Astrocyte (in vitro differentiated cells and primary cell): Measurements from ENCODE around the gene DEPDC7. TPM values are rescaled to one million over a fixed set of nuclear protein-coding genes. Genes with fewer than 3 reads are reported as not detected.

ENCODE experiments used
- DNase-seq: peaks from one replicate; pipeline ENCODE4 v3.0.0-alpha.2; 2010; ENCODE audit warnings: low read depth
- FAIRE-seq: peaks from 2 replicates; lab custom pipeline; 2011; peaks lifted over from hg19 to GRCh38; lab: Jason Lieb, UNC
- H2AFZ ChIP-seq: 2 replicates; pipeline ENCODE4 v1.6.0; 2012; ENCODE audit warnings: low read depth, low read length, inconsistent platforms
- H3K27ac ChIP-seq: 2 replicates; pipeline ENCODE4 v1.5.1; 2011; ENCODE audit warnings: low read depth, low read length, inconsistent platforms
- H3K27me3 ChIP-seq: 2 replicates; pipeline ENCODE4 v1.6.0; 2011; ENCODE audit warnings: low read length, inconsistent platforms; ENCODE audit not compliant: insufficient read depth
- H3K36me3 ChIP-seq: 2 replicates; pipeline ENCODE4 v1.5.1; 2011; ENCODE audit warnings: low read length, inconsistent platforms; ENCODE audit not compliant: insufficient read depth
- H3K4me1 ChIP-seq: 2 replicates; pipeline ENCODE4 v1.5.1; 2011; ENCODE audit warnings: low read length, inconsistent platforms; ENCODE audit not compliant: insufficient read depth
- H3K4me2 ChIP-seq: 2 replicates; pipeline ENCODE4 v1.6.0; 2012; ENCODE audit warnings: low read length, inconsistent platforms
- H3K4me3 ChIP-seq: 2 replicates; pipeline ENCODE4 v1.5.1; 2011; ENCODE audit warnings: low read depth, mild to moderate bottlenecking, low read length, inconsistent platforms; ENCODE audit not compliant: insufficient read depth
- H3K79me2 ChIP-seq: 2 replicates; pipeline ENCODE4 v1.6.0; 2012; ENCODE audit warnings: mild to moderate bottlenecking, low read length, inconsistent platforms; ENCODE audit not compliant: insufficient read depth
- H3K9ac ChIP-seq: 2 replicates; pipeline ENCODE4 v1.6.0; 2012; ENCODE audit warnings: mild to moderate bottlenecking, low read length, inconsistent platforms
- H3K9me3 ChIP-seq: 2 replicates; pipeline ENCODE4 v1.5.1; 2012; ENCODE audit warnings: low read depth, mild to moderate bottlenecking, low read length, inconsistent platforms; ENCODE audit not compliant: insufficient read depth
- H4K20me1 ChIP-seq: 2 replicates; pipeline ENCODE4 v1.6.0; 2012; ENCODE audit warnings: low read length, inconsistent platforms; ENCODE audit not compliant: insufficient read depth
- H3K27ac Mint-ChIP-seq: one replicate; pipeline ENCODE4 v1.8.0; 2021; ENCODE audit warnings: mild to moderate bottlenecking, mixed read lengths; ENCODE audit not compliant: unreplicated experiment
- H3K27me3 Mint-ChIP-seq: one replicate; pipeline ENCODE4 v1.8.0; 2021; ENCODE audit warnings: low read depth, mixed read lengths; ENCODE audit not compliant: unreplicated experiment
- H3K36me3 Mint-ChIP-seq: one replicate; pipeline ENCODE4 v1.8.0; 2021; ENCODE audit warnings: low read depth, mixed read lengths; ENCODE audit not compliant: unreplicated experiment
- H3K4me1 Mint-ChIP-seq: one replicate; pipeline ENCODE4 v1.8.0; 2021; ENCODE audit warnings: low read depth, mixed read lengths; ENCODE audit not compliant: unreplicated experiment
- H3K4me3 Mint-ChIP-seq: one replicate; pipeline ENCODE4 v1.8.0; 2021; ENCODE audit warnings: mild to moderate bottlenecking, moderate library complexity, mixed read lengths; ENCODE audit not compliant: unreplicated experiment
- H3K9me3 Mint-ChIP-seq: one replicate; pipeline ENCODE4 v1.8.0; 2021; ENCODE audit warnings: mild to moderate bottlenecking, mixed read lengths; ENCODE audit not compliant: unreplicated experiment
- CTCF ChIP-seq: IDR thresholded peaks from 2 replicates; pipeline ENCODE4 v1.5.1; 2011; ENCODE audit warnings: low read depth, mild to moderate bottlenecking, inconsistent platforms, low read length, moderate library complexity; ENCODE audit not compliant: insufficient read depth
- EZH2 ChIP-seq: IDR thresholded peaks from 2 replicates; pipeline ENCODE4 v1.6.1; 2012; ENCODE audit warnings: mild to moderate bottlenecking, low read length, inconsistent platforms; ENCODE audit not compliant: insufficient read depth
- total RNA-seq: library from RNA; stranded (reverse); gene quantifications from 2 replicates; pipeline ENCODE4 v1.2.1, GENCODE V29; 2021

The DEPDC7 gene
- total RNA-seq, 1 donor from 2014 or later = 3.7 TPM

DNA sequence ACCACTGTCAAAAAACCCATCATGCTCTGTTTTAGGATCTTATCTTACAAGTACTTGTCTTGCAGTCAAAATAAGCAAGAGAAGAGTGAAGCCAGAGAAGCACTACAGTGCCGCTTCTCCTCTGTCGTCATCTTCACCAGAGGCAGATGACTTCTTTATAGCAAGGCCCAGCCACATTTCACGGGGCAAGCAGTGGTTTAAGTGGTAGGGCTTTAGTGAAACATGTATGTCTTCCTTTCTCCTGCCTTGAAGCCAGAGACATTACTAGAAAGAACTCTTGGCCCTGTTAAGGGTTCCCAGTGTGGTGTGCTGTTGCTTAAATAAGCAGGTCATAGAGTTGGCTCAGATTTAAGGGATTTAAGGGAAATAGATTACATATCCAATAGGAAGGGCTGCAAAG, 42.9 kb upstream of the DEPDC7 start:
- peaks cover 17% of the 10 kb centered on the region for H3K36me3 ChIP-seq
- no peaks in the 10 kb centered on the region for H3K36me3 Mint-ChIP-seq
- H3K27me3 ChIP-seq = no peaks in the 10 kb centered on the region
- no peak for DNase-seq
- H3K9me3 ChIP-seq = no peaks in the 10 kb centered on the region
- H3K9me3 Mint-ChIP-seq = no peaks in the 10 kb centered on the region
- no peak overlapping the region for H2AFZ ChIP-seq
- H3K79me2 ChIP-seq = no peaks in the 10 kb centered on the region
- no peak overlapping the region for H3K27ac Mint-ChIP-seq
- H3K4me3 Mint-ChIP-seq = no peak overlapping the region
- no peak overlapping the region for H3K9ac ChIP-seq
- H4K20me1 ChIP-seq = no peaks in the 10 kb centered on the region
- H3K4me1 Mint-ChIP-seq = no peaks in the 10 kb centered on the region
- H3K27ac ChIP-seq = no peak overlapping the region
- no peak overlapping the region for H3K4me3 ChIP-seq
- H3K4me1 ChIP-seq = no peaks in the 10 kb centered on the region
- H3K27me3 Mint-ChIP-seq = no peaks in the 10 kb centered on the region
- no peak for FAIRE-seq
- no peak overlapping the region for H3K4me2 ChIP-seq
- TF ChIP-seq CTCF (no peak), EZH2 (no peak)

- H3K4me1 Mint-ChIP-seq = peaks cover 7% of the 10 kb centered on the region
- no peak for FAIRE-seq
- no peaks in the 10 kb centered on the region for H3K27me3 Mint-ChIP-seq
- no peak for DNase-seq
- TF ChIP-seq CTCF (no peak), EZH2 (no peak)
- Histone ChIP-seq H3K79me2 (no peaks in the 10 kb centered on the region), H3K27me3 (no peaks in the 10 kb centered on the region), H4K20me1 (no peaks in the 10 kb centered on the region), H3K4me1 (no peaks in the 10 kb centered on the region), H3K27ac (no peak overlapping the region), H3K36me3 (peaks cover 3% of the 10 kb centered on the region), H2AFZ (no peak overlapping the region), H3K4me2 (no peak overlapping the region), H3K4me3 (no peak overlapping the region), H3K9me3 (no peaks in the 10 kb centered on the region), H3K9ac (no peak overlapping the region)
- H3K27ac Mint-ChIP-seq = no peak overlapping the region
- no peaks in the 10 kb centered on the region for H3K36me3 Mint-ChIP-seq
- H3K4me3 Mint-ChIP-seq = no peak overlapping the region
- H3K9me3 Mint-ChIP-seq = peaks cover 1% of the 10 kb centered on the region
These were observed 33.1 kb upstream of the DEPDC7 start for GRCh38 chr11:32982626-32983025.

DNA sequence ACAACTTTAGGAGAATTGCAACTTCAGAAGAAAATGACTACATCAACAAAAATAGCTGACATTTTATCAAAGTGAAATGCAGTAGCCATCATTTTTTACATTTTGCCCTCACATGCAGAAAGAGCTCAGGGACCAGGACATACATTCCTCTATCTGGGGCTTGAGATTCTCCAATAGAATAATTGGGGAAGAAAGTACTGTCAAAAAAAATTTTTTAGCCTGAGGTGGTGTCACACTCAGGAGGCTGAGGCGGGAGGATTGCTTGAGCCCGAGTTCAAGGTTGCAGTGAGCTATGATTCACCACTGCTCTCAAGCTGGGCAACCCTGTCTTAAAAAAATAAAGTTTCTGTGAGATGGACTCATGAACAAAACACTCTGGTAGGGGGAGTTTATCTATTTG, 32.2 kb upstream of the DEPDC7 start:
- H3K27me3 ChIP-seq = no peaks in the 10 kb centered on the region
- Mint-ChIP-seq H3K4me3 (no peak overlapping the region), H3K9me3 (peaks cover 5% of the 10 kb centered on the region), H3K36me3 (peaks cover 3% of the 10 kb centered on the region), H3K4me1 (peaks cover 7% of the 10 kb centered on the region), H3K27me3 (no peaks in the 10 kb centered on the region), H3K27ac (no peak overlapping the region)
- no peak overlapping the region for H2AFZ ChIP-seq
- no peak overlapping the region for H3K9ac ChIP-seq
- DNase-seq (no peak), FAIRE-seq (no peak)
- no peaks in the 10 kb centered on the region for H3K4me1 ChIP-seq
- H3K4me3 ChIP-seq = no peak overlapping the region
- H3K4me2 ChIP-seq = no peak overlapping the region
- no peak for TF ChIP-seq EZH2
- TF ChIP-seq CTCF = no peak
- H3K9me3 ChIP-seq = no peaks in the 10 kb centered on the region
- H3K27ac ChIP-seq = no peak overlapping the region
- peaks cover 2% of the 10 kb centered on the region for H3K36me3 ChIP-seq
- no peaks in the 10 kb centered on the region for H3K79me2 ChIP-seq
- H4K20me1 ChIP-seq = no peaks in the 10 kb centered on the region
